HEK293T (cell line): ENCODE data around the gene C9orf43.

Experiments used
- ARNT ChIP-seq: fragments of 450-650 bp; IDR thresholded peaks from 2 replicates; pipeline ENCODE4 v1.6.1; 2017; ENCODE audit warnings: mild to moderate bottlenecking
- BHLHE40 ChIP-seq: fragments of 450-650 bp; IDR thresholded peaks from 2 replicates; pipeline ENCODE4 v1.6.1; 2016; ENCODE audit warnings: mild to moderate bottlenecking, moderate library complexity, borderline replicate concordance
- ELF4 ChIP-seq: fragments of 450-650 bp; IDR thresholded peaks from 2 replicates; pipeline ENCODE4 v1.6.1; 2017; ENCODE audit warnings: antibody characterized with exemption
- FOXK2 ChIP-seq: fragments of 450-650 bp; IDR thresholded peaks from 2 replicates; pipeline ENCODE4 v1.6.1; 2016; ENCODE audit warnings: mild to moderate bottlenecking
- FOXM1 ChIP-seq: fragments of 450-650 bp; IDR thresholded peaks from 2 replicates; pipeline ENCODE4 v1.6.1; 2017; ENCODE audit warnings: mild to moderate bottlenecking, borderline replicate concordance
- HDGF ChIP-seq: fragments of 450-650 bp; IDR thresholded peaks from 2 replicates; pipeline ENCODE4 v1.6.1; 2017; ENCODE audit warnings: antibody characterized with exemption, borderline replicate concordance
- NFRKB ChIP-seq: fragments of 450-650 bp; IDR thresholded peaks from 2 replicates; pipeline ENCODE4 v1.6.1; 2016; ENCODE audit warnings: mild to moderate bottlenecking, moderate library complexity
- SP1 ChIP-seq: fragments of 450-650 bp; IDR thresholded peaks from 2 replicates; pipeline ENCODE4 v1.6.1; 2017
- SUZ12 ChIP-seq: fragments of 450-650 bp; IDR thresholded peaks from 2 replicates; pipeline ENCODE4 v1.6.1; 2016; ENCODE audit warnings: mild to moderate bottlenecking
- TARDBP ChIP-seq: fragments of 450-650 bp; IDR thresholded peaks from 2 replicates; pipeline ENCODE4 v1.6.1; 2016
- ZNF384 ChIP-seq: fragments of 450-650 bp; IDR thresholded peaks from 2 replicates; pipeline ENCODE4 v1.6.1; 2016

- TF ChIP-seq ELF4 (no peak), SP1 (no peak), FOXM1 (no peak), FOXK2 (no peak), ZNF384 (no peak), TARDBP (no peak), HDGF (no peak), BHLHE40 (no peak), SUZ12 (no peak), ARNT (no peak), NFRKB (no peak)
Measured at GRCh38 chr9:113398796-113399195, 11.8 kb upstream of the C9orf43 start.
